Astrocyte (in vitro differentiated cells and primary cell): ENCODE results near the gene C6orf15. TPM values are rescaled to one million over a fixed set of nuclear protein-coding genes. Genes with fewer than 3 reads are reported as not detected.

Experiments used
- DNase-seq: peaks from one replicate; pipeline ENCODE4 v3.0.0-alpha.2; 2010; ENCODE audit warnings: low read depth
- FAIRE-seq: peaks from 2 replicates; lab custom pipeline; 2011; peaks lifted over from hg19 to GRCh38; lab: Jason Lieb, UNC
- H2AFZ ChIP-seq: 2 replicates; pipeline ENCODE4 v1.6.0; 2012; ENCODE audit warnings: low read depth, low read length, inconsistent platforms
- H3K27ac ChIP-seq: 2 replicates; pipeline ENCODE4 v1.5.1; 2011; ENCODE audit warnings: low read depth, low read length, inconsistent platforms
- H3K27me3 ChIP-seq: 2 replicates; pipeline ENCODE4 v1.6.0; 2011; ENCODE audit warnings: low read length, inconsistent platforms; ENCODE audit not compliant: insufficient read depth
- H3K36me3 ChIP-seq: 2 replicates; pipeline ENCODE4 v1.5.1; 2011; ENCODE audit warnings: low read length, inconsistent platforms; ENCODE audit not compliant: insufficient read depth
- H3K4me1 ChIP-seq: 2 replicates; pipeline ENCODE4 v1.5.1; 2011; ENCODE audit warnings: low read length, inconsistent platforms; ENCODE audit not compliant: insufficient read depth
- H3K4me2 ChIP-seq: 2 replicates; pipeline ENCODE4 v1.6.0; 2012; ENCODE audit warnings: low read length, inconsistent platforms
- H3K4me3 ChIP-seq: 2 replicates; pipeline ENCODE4 v1.5.1; 2011; ENCODE audit warnings: low read depth, mild to moderate bottlenecking, low read length, inconsistent platforms; ENCODE audit not compliant: insufficient read depth
- H3K79me2 ChIP-seq: 2 replicates; pipeline ENCODE4 v1.6.0; 2012; ENCODE audit warnings: mild to moderate bottlenecking, low read length, inconsistent platforms; ENCODE audit not compliant: insufficient read depth
- H3K9ac ChIP-seq: 2 replicates; pipeline ENCODE4 v1.6.0; 2012; ENCODE audit warnings: mild to moderate bottlenecking, low read length, inconsistent platforms
- H3K9me3 ChIP-seq: 2 replicates; pipeline ENCODE4 v1.5.1; 2012; ENCODE audit warnings: low read depth, mild to moderate bottlenecking, low read length, inconsistent platforms; ENCODE audit not compliant: insufficient read depth
- H4K20me1 ChIP-seq: 2 replicates; pipeline ENCODE4 v1.6.0; 2012; ENCODE audit warnings: low read length, inconsistent platforms; ENCODE audit not compliant: insufficient read depth
- H3K27ac Mint-ChIP-seq: one replicate; pipeline ENCODE4 v1.8.0; 2021; ENCODE audit warnings: mild to moderate bottlenecking, mixed read lengths; ENCODE audit not compliant: unreplicated experiment
- H3K27me3 Mint-ChIP-seq: one replicate; pipeline ENCODE4 v1.8.0; 2021; ENCODE audit warnings: low read depth, mixed read lengths; ENCODE audit not compliant: unreplicated experiment
- H3K36me3 Mint-ChIP-seq: one replicate; pipeline ENCODE4 v1.8.0; 2021; ENCODE audit warnings: low read depth, mixed read lengths; ENCODE audit not compliant: unreplicated experiment
- H3K4me1 Mint-ChIP-seq: one replicate; pipeline ENCODE4 v1.8.0; 2021; ENCODE audit warnings: low read depth, mixed read lengths; ENCODE audit not compliant: unreplicated experiment
- H3K4me3 Mint-ChIP-seq: one replicate; pipeline ENCODE4 v1.8.0; 2021; ENCODE audit warnings: mild to moderate bottlenecking, moderate library complexity, mixed read lengths; ENCODE audit not compliant: unreplicated experiment
- H3K9me3 Mint-ChIP-seq: one replicate; pipeline ENCODE4 v1.8.0; 2021; ENCODE audit warnings: mild to moderate bottlenecking, mixed read lengths; ENCODE audit not compliant: unreplicated experiment
- CTCF ChIP-seq: IDR thresholded peaks from 2 replicates; pipeline ENCODE4 v1.5.1; 2011; ENCODE audit warnings: low read depth, mild to moderate bottlenecking, inconsistent platforms, low read length, moderate library complexity; ENCODE audit not compliant: insufficient read depth
- EZH2 ChIP-seq: IDR thresholded peaks from 2 replicates; pipeline ENCODE4 v1.6.1; 2012; ENCODE audit warnings: mild to moderate bottlenecking, low read length, inconsistent platforms; ENCODE audit not compliant: insufficient read depth
- total RNA-seq: library from RNA; stranded (reverse); gene quantifications from 2 replicates; pipeline ENCODE4 v1.2.1, GENCODE V29; 2021

C6orf15 gene
- total RNA-seq, 1 donor from 2014 or later: 6.4 TPM

DNA sequence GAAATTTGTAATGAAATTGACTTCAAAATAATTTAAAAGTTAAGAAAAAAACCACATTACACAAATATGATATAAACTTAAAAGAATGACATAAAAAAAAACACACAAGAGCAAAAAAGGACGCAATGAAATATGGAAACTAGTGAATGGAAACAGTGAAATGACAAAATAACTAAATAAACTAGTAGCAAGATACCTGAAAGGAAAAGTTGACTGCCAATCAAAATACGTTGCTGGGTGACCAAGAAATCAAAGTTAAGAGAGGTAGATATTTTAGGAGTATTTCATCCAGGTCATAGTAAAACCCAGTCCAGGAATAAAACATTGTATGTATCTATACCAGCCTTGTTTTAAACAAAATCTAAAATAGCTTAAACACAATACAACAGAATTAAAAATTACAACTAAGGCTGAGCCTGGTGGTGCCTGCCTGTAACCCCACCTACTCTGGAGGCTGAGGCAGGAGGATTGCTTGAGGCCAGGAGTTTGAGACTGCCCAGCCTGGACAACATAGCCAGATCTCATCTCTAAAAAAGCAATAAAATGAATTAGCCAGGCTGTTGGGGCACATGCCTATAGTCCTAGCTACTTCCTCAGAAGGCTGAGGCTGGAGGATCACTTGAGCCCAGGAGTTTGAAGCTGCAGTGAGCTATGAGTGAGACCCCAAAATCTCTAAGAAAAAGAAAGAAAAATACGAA lies 22.0 kb downstream of the C6orf15 start:
- Histone ChIP-seq H3K4me2 (no peak overlapping the region), H3K36me3 (no peaks in the 10 kb centered on the region), H3K27ac (no peak overlapping the region), H3K4me3 (no peak overlapping the region), H3K79me2 (no peaks in the 10 kb centered on the region), H2AFZ (no peak overlapping the region), H3K27me3 (no peaks in the 10 kb centered on the region), H3K9me3 (no peaks in the 10 kb centered on the region), H3K4me1 (peaks cover 17% of the 10 kb centered on the region), H3K9ac (no peak overlapping the region), H4K20me1 (no peaks in the 10 kb centered on the region)
- Mint-ChIP-seq H3K4me3 (no peak overlapping the region), H3K27me3 (peaks cover 2% of the 10 kb centered on the region), H3K9me3 (peaks cover 4% of the 10 kb centered on the region), H3K36me3 (no peaks in the 10 kb centered on the region), H3K4me1 (peaks cover 18% of the 10 kb centered on the region), H3K27ac (no peak overlapping the region)
- DNase-seq (no peak), FAIRE-seq (no peak)
- TF ChIP-seq CTCF (no peak), EZH2 (no peak)

DNA sequence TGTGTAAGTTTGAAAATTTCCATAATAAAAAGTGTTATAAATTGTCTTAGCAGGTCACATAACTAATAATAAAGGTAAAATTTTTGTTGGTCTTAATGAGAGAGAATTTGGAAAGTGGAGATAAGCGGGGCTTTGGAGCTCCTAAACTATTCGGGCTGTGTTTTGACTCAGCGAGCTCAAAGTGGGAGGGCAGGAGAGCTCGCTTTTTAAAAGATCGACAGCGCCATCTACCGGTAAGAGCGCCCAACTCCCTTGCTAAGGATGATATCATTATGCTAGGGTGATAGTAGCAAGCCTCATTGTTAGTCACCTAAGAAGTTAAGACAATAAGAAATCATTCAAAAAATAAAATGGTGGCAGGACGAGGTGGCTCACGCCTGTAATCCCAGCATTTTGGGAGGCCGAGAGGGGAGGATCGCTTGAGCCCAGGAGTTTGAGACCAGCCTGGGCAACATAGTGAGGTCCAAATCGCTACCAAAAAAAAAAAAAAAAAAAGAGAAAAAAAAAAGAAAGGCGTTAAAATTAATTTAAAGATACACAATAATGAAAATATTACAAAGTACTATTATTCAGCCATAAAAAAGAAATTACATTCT lies 24.8 kb downstream of the C6orf15 start:
- Histone ChIP-seq H3K4me1 (peaks cover 17% of the 10 kb centered on the region), H3K4me3 (peak overlapping the region; percentile 35), H3K27me3 (no peaks in the 10 kb centered on the region), H3K9me3 (no peaks in the 10 kb centered on the region), H4K20me1 (no peaks in the 10 kb centered on the region), H3K79me2 (no peaks in the 10 kb centered on the region), H2AFZ (no peak overlapping the region), H3K4me2 (peak overlapping the region; percentile 79), H3K9ac (peak overlapping the region; percentile 73), H3K36me3 (no peaks in the 10 kb centered on the region), H3K27ac (peak overlapping the region; percentile 80)
- Mint-ChIP-seq H3K4me1 (peaks cover 32% of the 10 kb centered on the region), H3K9me3 (no peaks in the 10 kb centered on the region), H3K27ac (peak overlapping the region; percentile 97), H3K36me3 (no peaks in the 10 kb centered on the region), H3K4me3 (peak overlapping the region; percentile 66), H3K27me3 (no peaks in the 10 kb centered on the region)
- TF ChIP-seq EZH2 (no peak), CTCF (peak; percentile 86)
- FAIRE-seq (no peak), DNase-seq (peak; percentile 64)
